ENCODE results near the gene PPIP5K2.

DNA sequence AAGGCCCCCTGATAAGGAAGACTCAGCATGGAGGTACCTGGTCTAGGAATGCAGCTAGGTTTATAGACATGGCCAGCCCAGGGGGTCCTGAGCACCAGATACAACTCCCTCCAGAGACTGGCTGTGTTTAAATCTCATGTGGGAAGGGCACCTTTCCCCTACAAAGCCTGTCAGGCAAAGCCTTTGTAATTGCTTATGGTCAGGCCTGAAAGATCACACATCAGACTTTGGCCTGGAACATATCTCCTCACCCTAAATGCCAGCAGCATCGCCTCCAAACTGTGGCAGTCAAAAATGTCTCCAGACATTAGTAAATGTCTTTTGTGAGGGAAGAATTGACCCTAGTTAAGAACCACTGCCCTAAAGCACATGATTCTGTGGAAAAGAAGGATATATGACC, 86.9 kb downstream of the PPIP5K2 start:
- TF ChIP-seq, protein P1, sequence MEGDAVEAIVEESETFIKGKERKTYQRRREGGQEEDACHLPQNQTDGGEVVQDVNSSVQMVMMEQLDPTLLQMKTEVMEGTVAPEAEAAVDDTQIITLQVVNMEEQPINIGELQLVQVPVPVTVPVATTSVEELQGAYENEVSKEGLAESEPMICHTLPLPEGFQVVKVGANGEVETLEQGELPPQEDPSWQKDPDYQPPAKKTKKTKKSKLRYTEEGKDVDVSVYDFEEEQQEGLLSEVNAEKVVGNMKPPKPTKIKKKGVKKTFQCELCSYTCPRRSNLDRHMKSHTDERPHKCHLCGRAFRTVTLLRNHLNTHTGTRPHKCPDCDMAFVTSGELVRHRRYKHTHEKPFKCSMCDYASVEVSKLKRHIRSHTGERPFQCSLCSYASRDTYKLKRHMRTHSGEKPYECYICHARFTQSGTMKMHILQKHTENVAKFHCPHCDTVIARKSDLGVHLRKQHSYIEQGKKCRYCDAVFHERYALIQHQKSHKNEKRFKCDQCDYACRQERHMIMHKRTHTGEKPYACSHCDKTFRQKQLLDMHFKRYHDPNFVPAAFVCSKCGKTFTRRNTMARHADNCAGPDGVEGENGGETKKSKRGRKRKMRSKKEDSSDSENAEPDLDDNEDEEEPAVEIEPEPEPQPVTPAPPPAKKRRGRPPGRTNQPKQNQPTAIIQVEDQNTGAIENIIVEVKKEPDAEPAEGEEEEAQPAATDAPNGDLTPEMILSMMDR (IDR thresholded peaks at IDR 0.05): no peak
- no peak for TF ChIP-seq POLR2A (IDR thresholded peaks at IDR 0.05)

Data from body of pancreas (tissue), 4 donors.